NOMO-1 (cell line): ENCODE measurements around the gene ASCL1.

Source experiments
- DNase-seq, 2 experiments: peaks; one replicate each; lab custom pipeline; 2025; ENCODE audit not compliant: unreplicated experiment in 2 of 2; lab: John Stamatoyannopoulos, UW

Gene ASCL1

GRCh38 chr12:102950950-102951619, 6.4 kb upstream of the ASCL1 start:
- no peak for DNase-seq

GRCh38 chr12:102951841-102952240, 5.6 kb upstream of the ASCL1 start:
- no peak for DNase-seq

- no peak for DNase-seq
Measured at GRCh38 chr12:102953221-102953620, 4.3 kb upstream of the ASCL1 start.

- DNase-seq = no peak
Measured at GRCh38 chr12:102954134-102954533, 3.3 kb upstream of the ASCL1 start.

- no peak for DNase-seq
Measured at GRCh38 chr12:102955926-102956737, 1.3 kb upstream of the ASCL1 start.

GRCh38 chr12:102956738-102957327, 641 bp upstream of the ASCL1 start:
- no peak for DNase-seq

GRCh38 chr12:102958073-102958829, 777 bp downstream of the ASCL1 start:
- no peak for DNase-seq

- no peak for DNase-seq
Measured at GRCh38 chr12:102958830-102959176, 1.3 kb downstream of the ASCL1 start.

GRCh38 chr12:102959391-102959790, 1.9 kb downstream of the ASCL1 start:
- no peak for DNase-seq

- DNase-seq = no peak
Measured at GRCh38 chr12:102960766-102961465, 3.4 kb downstream of the ASCL1 start.

GRCh38 chr12:102961466-102961855, 4.0 kb downstream of the ASCL1 start:
- no peak for DNase-seq

GRCh38 chr12:102962532-102962931, 5.1 kb downstream of the ASCL1 start:
- DNase-seq = no peak

- no peak for DNase-seq
Measured at GRCh38 chr12:102962986-102963385, 5.5 kb downstream of the ASCL1 start.

- DNase-seq = no peak
Measured at GRCh38 chr12:102963796-102964195, 6.3 kb downstream of the ASCL1 start.

- DNase-seq = no peak
Measured at GRCh38 chr12:102964872-102965271, 7.4 kb downstream of the ASCL1 start.

- no peak for DNase-seq
Measured at GRCh38 chr12:102965281-102966155, 8.0 kb downstream of the ASCL1 start.

- no peak for DNase-seq
Measured at GRCh38 chr12:102966200-102966863, 8.9 kb downstream of the ASCL1 start.

GRCh38 chr12:102970780-102971179, 13.3 kb downstream of the ASCL1 start:
- DNase-seq = no peak

GRCh38 chr12:102971227-102971626, 13.8 kb downstream of the ASCL1 start:
- no peak for DNase-seq
